ENCODE data around the gene PRMT5.

DNA sequence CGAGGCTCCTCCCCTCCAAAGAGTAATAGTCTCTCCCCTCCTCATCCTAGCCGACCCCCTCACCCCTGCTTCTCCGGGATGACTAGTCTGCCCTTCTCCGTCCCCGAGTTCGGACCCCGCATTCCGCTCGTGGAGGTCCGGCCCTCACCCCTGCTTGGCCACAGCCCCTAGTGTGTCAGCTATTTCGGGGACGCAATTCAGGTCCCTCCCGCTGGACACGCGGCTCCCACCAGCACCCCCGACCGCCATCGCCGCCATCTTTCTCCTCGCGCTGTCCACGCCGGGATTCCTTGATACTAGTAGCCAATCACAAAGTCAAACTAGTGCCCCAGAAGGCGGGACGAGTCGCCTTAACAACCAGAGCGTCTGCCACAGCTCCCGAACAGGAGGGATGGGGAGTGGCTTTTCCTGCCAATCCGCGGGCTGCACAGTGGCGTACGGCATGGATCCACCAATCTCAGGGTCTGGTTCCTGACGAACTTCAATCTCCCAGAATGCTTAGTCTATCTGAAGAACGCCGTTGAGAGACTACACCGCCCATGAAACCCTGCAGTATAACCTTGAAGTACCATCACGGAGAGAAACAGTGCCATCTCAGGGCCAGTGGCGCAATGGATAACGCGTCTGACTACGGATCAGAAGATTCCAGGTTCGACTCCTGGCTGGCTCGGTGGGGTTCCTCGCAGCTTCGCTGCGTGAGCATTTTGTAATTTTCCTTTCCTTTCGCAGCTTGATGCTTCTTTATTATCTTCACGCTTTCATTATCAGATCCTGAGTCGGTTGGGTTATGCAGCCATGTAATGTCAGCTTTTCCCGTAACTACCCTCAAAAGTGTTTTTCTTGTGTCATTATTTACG, at the start of gene PRMT5:
- TF ChIP-seq, protein P1, sequence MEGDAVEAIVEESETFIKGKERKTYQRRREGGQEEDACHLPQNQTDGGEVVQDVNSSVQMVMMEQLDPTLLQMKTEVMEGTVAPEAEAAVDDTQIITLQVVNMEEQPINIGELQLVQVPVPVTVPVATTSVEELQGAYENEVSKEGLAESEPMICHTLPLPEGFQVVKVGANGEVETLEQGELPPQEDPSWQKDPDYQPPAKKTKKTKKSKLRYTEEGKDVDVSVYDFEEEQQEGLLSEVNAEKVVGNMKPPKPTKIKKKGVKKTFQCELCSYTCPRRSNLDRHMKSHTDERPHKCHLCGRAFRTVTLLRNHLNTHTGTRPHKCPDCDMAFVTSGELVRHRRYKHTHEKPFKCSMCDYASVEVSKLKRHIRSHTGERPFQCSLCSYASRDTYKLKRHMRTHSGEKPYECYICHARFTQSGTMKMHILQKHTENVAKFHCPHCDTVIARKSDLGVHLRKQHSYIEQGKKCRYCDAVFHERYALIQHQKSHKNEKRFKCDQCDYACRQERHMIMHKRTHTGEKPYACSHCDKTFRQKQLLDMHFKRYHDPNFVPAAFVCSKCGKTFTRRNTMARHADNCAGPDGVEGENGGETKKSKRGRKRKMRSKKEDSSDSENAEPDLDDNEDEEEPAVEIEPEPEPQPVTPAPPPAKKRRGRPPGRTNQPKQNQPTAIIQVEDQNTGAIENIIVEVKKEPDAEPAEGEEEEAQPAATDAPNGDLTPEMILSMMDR (IDR thresholded peaks at IDR 0.05): peak in 1 of 6 experiments; percentile 3
- TF ChIP-seq POLR2A (IDR thresholded peaks at IDR 0.05): peak; percentile 63 to 91
